Measurements from ENCODE around the gene MGRN1.

The MGRN1 gene

GRCh38 chr16:4682616-4683254, 58.1 kb downstream of the MGRN1 start:
- H3K4me3 ChIP-seq (replicated peaks; ENCODE audit: low read depth, low read length) = no peak overlapping the region
- peak; percentile 26 for DNase-seq (ENCODE audit: low read depth)
- peak; percentile 25 for TF ChIP-seq CTCF (IDR thresholded peaks at IDR 0.05; ENCODE audit: low read length, missing control alignments)

GRCh38 chr16:4683255-4684057, 58.8 kb downstream of the MGRN1 start:
- no peak for DNase-seq (ENCODE audit: low read depth)
- TF ChIP-seq CTCF (IDR thresholded peaks at IDR 0.05; ENCODE audit: low read length, missing control alignments) = no peak
- no peak overlapping the region for H3K4me3 ChIP-seq (replicated peaks; ENCODE audit: low read depth, low read length)

GRCh38 chr16:4684058-4684715, 59.6 kb downstream of the MGRN1 start:
- DNase-seq (ENCODE audit: low read depth) = no peak
- no peak for TF ChIP-seq CTCF (IDR thresholded peaks at IDR 0.05; ENCODE audit: low read length, missing control alignments)
- no peak overlapping the region for H3K4me3 ChIP-seq (replicated peaks; ENCODE audit: low read depth, low read length)

- no peak for DNase-seq (ENCODE audit: low read depth)
- no peak for TF ChIP-seq CTCF (IDR thresholded peaks at IDR 0.05; ENCODE audit: low read length, missing control alignments)
- no peak overlapping the region for H3K4me3 ChIP-seq (replicated peaks; ENCODE audit: low read depth, low read length)
Measured at GRCh38 chr16:4684763-4685162, 60.1 kb downstream of the MGRN1 start.

- no peak for DNase-seq (ENCODE audit: low read depth)
- TF ChIP-seq CTCF (IDR thresholded peaks at IDR 0.05; ENCODE audit: low read length, missing control alignments) = no peak
- H3K4me3 ChIP-seq (replicated peaks; ENCODE audit: low read depth, low read length) = no peak overlapping the region
Measured at GRCh38 chr16:4685292-4685691, 60.7 kb downstream of the MGRN1 start.

- DNase-seq (ENCODE audit: low read depth) = no peak
- no peak for TF ChIP-seq CTCF (IDR thresholded peaks at IDR 0.05; ENCODE audit: low read length, missing control alignments)
- no peak overlapping the region for H3K4me3 ChIP-seq (replicated peaks; ENCODE audit: low read depth, low read length)
Measured at GRCh38 chr16:4685776-4686496, 61.3 kb downstream of the MGRN1 start.

Data from fibroblast of pulmonary artery (primary cell).